ENCODE data around the gene ZSWIM3. TPM values are rescaled to one million over a fixed set of nuclear protein-coding genes. Genes with fewer than 3 reads are reported as not detected.

ZSWIM3 gene
- total and polyA plus RNA-seq, 2 of the 13 experiments (the other 11 are each of a cell fraction or from before 2014, with no cell fraction given): 5.2 to 5.8 TPM

- TF ChIP-seq, protein P1, sequence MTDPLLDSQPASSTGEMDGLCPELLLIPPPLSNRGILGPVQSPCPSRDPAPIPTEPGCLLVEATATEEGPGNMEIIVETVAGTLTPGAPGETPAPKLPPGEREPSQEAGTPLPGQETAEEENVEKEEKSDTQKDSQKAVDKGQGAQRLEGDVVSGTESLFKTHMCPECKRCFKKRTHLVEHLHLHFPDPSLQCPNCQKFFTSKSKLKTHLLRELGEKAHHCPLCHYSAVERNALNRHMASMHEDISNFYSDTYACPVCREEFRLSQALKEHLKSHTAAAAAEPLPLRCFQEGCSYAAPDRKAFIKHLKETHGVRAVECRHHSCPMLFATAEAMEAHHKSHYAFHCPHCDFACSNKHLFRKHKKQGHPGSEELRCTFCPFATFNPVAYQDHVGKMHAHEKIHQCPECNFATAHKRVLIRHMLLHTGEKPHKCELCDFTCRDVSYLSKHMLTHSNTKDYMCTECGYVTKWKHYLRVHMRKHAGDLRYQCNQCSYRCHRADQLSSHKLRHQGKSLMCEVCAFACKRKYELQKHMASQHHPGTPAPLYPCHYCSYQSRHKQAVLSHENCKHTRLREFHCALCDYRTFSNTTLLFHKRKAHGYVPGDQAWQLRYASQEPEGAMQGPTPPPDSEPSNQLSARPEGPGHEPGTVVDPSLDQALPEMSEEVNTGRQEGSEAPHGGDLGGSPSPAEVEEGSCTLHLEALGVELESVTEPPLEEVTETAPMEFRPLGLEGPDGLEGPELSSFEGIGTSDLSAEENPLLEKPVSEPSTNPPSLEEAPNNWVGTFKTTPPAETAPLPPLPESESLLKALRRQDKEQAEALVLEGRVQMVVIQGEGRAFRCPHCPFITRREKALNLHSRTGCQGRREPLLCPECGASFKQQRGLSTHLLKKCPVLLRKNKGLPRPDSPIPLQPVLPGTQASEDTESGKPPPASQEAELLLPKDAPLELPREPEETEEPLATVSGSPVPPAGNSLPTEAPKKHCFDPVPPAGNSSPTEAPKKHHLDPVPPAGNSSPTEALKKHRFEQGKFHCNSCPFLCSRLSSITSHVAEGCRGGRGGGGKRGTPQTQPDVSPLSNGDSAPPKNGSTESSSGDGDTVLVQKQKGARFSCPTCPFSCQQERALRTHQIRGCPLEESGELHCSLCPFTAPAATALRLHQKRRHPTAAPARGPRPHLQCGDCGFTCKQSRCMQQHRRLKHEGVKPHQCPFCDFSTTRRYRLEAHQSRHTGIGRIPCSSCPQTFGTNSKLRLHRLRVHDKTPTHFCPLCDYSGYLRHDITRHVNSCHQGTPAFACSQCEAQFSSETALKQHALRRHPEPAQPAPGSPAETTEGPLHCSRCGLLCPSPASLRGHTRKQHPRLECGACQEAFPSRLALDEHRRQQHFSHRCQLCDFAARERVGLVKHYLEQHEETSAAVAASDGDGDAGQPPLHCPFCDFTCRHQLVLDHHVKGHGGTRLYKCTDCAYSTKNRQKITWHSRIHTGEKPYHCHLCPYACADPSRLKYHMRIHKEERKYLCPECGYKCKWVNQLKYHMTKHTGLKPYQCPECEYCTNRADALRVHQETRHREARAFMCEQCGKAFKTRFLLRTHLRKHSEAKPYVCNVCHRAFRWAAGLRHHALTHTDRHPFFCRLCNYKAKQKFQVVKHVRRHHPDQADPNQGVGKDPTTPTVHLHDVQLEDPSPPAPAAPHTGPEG (CRISPR knock-in tag; IDR thresholded peaks at IDR 0.05): no peak
- peak; percentile 51; the same call in 1 of the 2 replicates for TF ChIP-seq HDAC1 (CRISPR knock-in tag; IDR thresholded peaks at IDR 0.05)
- peak; percentile 73; the same call in 1 of the 2 replicates for TF ChIP-seq ETS1 (CRISPR knock-in tag; IDR thresholded peaks at IDR 0.05)
- peak; percentile 84 for TF ChIP-seq SETDB1 (CRISPR knock-in tag; IDR thresholded peaks at IDR 0.05; ENCODE audit: borderline replicate concordance)
- no peak for TF ChIP-seq TCF12 (IDR thresholded peaks at IDR 0.05)
- 0 out of 2 replicates have a peak, but pooled peaks have one; percentile 78 for TF ChIP-seq TCF12 (CRISPR knock-in tag; IDR thresholded peaks at IDR 0.05)
- no peak for TF ChIP-seq ZNF691 (CRISPR knock-in tag; IDR thresholded peaks at IDR 0.05; ENCODE audit: borderline replicate concordance, low read depth)
- TF ChIP-seq ARNTL (CRISPR knock-in tag; IDR thresholded peaks at IDR 0.05): no peak
- TF ChIP-seq, protein P2, sequence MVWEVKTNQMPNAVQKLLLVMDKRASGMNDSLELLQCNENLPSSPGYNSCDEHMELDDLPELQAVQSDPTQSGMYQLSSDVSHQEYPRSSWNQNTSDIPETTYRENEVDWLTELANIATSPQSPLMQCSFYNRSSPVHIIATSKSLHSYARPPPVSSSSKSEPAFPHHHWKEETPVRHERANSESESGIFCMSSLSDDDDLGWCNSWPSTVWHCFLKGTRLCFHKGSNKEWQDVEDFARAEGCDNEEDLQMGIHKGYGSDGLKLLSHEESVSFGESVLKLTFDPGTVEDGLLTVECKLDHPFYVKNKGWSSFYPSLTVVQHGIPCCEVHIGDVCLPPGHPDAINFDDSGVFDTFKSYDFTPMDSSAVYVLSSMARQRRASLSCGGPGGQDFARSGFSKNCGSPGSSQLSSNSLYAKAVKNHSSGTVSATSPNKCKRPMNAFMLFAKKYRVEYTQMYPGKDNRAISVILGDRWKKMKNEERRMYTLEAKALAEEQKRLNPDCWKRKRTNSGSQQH (CRISPR knock-in tag; IDR thresholded peaks at IDR 0.05; ENCODE audit: low read depth): peak; percentile 87; the same call in 1 of the 2 replicates
- TF ChIP-seq ZFP36 (IDR thresholded peaks at IDR 0.05; ENCODE audit: borderline replicate concordance, low read depth, low read length, partially characterized antibody): peak; percentile 70
- TF ChIP-seq HOXA5 (CRISPR knock-in tag; IDR thresholded peaks at IDR 0.05): peak; percentile 25; the same call in 1 of the 2 replicates
- TF ChIP-seq ZNF577 (CRISPR knock-in tag; IDR thresholded peaks at IDR 0.05; ENCODE audit: borderline replicate concordance, low read depth): no peak
- peak; percentile 91 for TF ChIP-seq FUBP1 (CRISPR knock-in tag; IDR thresholded peaks at IDR 0.05; ENCODE audit: borderline replicate concordance)
- TF ChIP-seq ZNF660 (CRISPR knock-in tag; IDR thresholded peaks at IDR 0.05; ENCODE audit: borderline replicate concordance, low read depth): no peak
- TF ChIP-seq, protein P3, sequence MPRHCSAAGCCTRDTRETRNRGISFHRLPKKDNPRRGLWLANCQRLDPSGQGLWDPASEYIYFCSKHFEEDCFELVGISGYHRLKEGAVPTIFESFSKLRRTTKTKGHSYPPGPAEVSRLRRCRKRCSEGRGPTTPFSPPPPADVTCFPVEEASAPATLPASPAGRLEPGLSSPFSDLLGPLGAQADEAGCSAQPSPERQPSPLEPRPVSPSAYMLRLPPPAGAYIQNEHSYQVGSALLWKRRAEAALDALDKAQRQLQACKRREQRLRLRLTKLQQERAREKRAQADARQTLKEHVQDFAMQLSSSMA (CRISPR knock-in tag; IDR thresholded peaks at IDR 0.05): peak; percentile 95
Observed at GRCh38 chr20:45890077-45890984, 32.9 kb downstream of the ZSWIM3 start (continued).

All from HepG2 (cell line).